Gastroesophageal sphincter (tissue), 4 donors: Measurements from ENCODE around the gene CSTF1. TPM values are rescaled to one million over a fixed set of nuclear protein-coding genes. Genes with fewer than 3 reads are reported as not detected.

ENCODE experiments used
- ATAC-seq: fragments of 150-250 bp; one replicate; pipeline ENCODE4 v1.9.1; 2016; ENCODE audit warnings: mild to moderate bottlenecking, moderate library complexity
- H3K27ac ChIP-seq, 4 donors: fragments of 200-600 bp; sonication (generic) in 3 of 4; 1 replicate in 3 of 4; 2 replicates in 1 of 4; pipeline ENCODE4 v1.5.1; 2016 to 2019
- H3K27me3 ChIP-seq: fragments of 200-600 bp; sonication (generic); one replicate; pipeline ENCODE4 v1.5.1; 2019
- H3K36me3 ChIP-seq, 2 donors: fragments of 200-600 bp; sonication (generic); one replicate each; pipeline ENCODE4 v1.5.1; 2019; ENCODE audit warnings: control low read depth in 1 of 2
- H3K4me1 ChIP-seq, 3 donors: fragments of 200-600 bp; sonication (generic); 1 replicate in 2 of 3; 2 replicates in 1 of 3; pipeline ENCODE4 v1.5.1; 2016 to 2019; ENCODE audit warnings: control low read depth in 2 of 3
- H3K4me3 ChIP-seq, 2 donors: fragments of 200-600 bp; sonication (generic); one replicate each; pipeline ENCODE4 v1.5.1; 2019; ENCODE audit warnings: mild to moderate bottlenecking in 1 of 2, moderate library complexity in 1 of 2
- H3K9me3 ChIP-seq, 3 donors: fragments of 200-600 bp; sonication (generic); one replicate each; pipeline ENCODE4 v1.5.1; 2017 to 2019; ENCODE audit warnings: control low read depth in 2 of 3
- EP300 ChIP-seq: sonication (generic); formaldehyde crosslinking; IDR thresholded peaks from one replicate; pipeline ENCODE4 v1.6.1; 2017; ENCODE audit warnings: antibody characterized with exemption, mild to moderate bottlenecking
- POLR2A ChIP-seq, 2 donors: fragments of 450-650 bp; IDR thresholded peaks; one replicate each; pipeline ENCODE4 v1.6.1; 2017; ENCODE audit warnings: antibody characterized with exemption in 2 of 2, mild to moderate bottlenecking in 2 of 2, moderate library complexity in 1 of 2
- POLR2AphosphoS5 ChIP-seq: sonication (generic); formaldehyde crosslinking; IDR thresholded peaks from one replicate; pipeline ENCODE4 v1.6.1; 2017; ENCODE audit warnings: antibody characterized with exemption
- WGBS, 2 donors: methylation state at CpG; one replicate each; pipeline ENCODE4 v1.1.5; 2018; ENCODE audit warnings: low coverage in 1 of 2; 5-methylcytosine and 5-hydroxymethylcytosine counted together
- total RNA-seq, 4 donors: library from RNA; depleted of rRNA; stranded (reverse); fragments of >200 nt; gene quantifications; one replicate each; pipeline ENCODE4 v1.1.0, GENCODE V29; 2016
- TF ChIP-seq, protein P1 (sequence below), 4 experiments: fragments of 200-600 bp in 2 of 4; fragments of 450-650 bp in 2 of 4; sonication (generic) in 1 of 4; IDR thresholded peaks; one replicate each; pipeline ENCODE4 v1.5.1; 2017 to 2019; ENCODE audit warnings: antibody characterized with exemption in 4 of 4, mild to moderate bottlenecking in 2 of 4, moderate library complexity in 2 of 4

CSTF1 gene
- total RNA-seq, 4 donors from 2014 or later, result 15.3 to 33.1 (median 22.4) TPM

DNA sequence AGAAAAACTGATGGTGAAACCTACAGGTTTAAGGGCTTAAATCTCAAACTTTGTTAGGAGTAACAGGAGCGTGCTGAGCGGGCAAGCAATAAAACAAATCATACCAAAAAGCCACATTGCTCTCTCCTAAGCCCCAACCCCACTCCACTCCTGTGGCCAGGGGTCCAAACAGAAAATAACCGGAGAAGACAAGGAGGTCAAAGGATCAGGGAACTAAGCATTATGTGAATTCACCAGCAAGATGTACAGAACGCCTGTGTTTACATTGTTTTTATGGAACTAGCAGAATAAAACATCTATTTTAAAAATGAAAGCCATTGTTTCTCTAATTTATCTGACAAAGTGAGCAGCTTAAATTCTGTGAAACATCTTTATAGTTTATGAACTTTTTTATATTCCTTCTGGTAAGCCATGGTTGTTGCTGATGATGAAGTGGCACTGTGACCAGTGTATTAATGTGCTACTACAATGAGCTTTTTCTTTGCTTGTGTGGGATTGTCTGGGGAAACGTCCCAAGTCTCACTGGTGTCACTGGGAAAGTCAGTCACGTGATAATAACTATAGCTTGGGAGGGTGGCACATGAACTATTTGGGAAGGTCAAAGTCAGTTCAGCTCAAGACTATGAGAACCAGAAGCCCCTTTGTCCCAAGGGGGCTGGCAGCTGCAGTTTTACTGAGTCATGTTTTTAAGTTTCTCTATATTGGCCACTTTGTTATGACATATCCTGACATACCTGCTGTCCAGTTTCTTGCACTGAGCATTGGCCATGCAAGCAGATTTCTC is 23.9 kb upstream of the CSTF1 start:
- H3K9me3 ChIP-seq, result no peaks in the 10 kb centered on the region
- H3K36me3 ChIP-seq, result peaks cover 0 to 68% of the 10 kb centered on the region in 2 donors
- no peak overlapping the region for H3K27ac ChIP-seq
- no peak for TF ChIP-seq POLR2AphosphoS5
- TF ChIP-seq, protein P1, sequence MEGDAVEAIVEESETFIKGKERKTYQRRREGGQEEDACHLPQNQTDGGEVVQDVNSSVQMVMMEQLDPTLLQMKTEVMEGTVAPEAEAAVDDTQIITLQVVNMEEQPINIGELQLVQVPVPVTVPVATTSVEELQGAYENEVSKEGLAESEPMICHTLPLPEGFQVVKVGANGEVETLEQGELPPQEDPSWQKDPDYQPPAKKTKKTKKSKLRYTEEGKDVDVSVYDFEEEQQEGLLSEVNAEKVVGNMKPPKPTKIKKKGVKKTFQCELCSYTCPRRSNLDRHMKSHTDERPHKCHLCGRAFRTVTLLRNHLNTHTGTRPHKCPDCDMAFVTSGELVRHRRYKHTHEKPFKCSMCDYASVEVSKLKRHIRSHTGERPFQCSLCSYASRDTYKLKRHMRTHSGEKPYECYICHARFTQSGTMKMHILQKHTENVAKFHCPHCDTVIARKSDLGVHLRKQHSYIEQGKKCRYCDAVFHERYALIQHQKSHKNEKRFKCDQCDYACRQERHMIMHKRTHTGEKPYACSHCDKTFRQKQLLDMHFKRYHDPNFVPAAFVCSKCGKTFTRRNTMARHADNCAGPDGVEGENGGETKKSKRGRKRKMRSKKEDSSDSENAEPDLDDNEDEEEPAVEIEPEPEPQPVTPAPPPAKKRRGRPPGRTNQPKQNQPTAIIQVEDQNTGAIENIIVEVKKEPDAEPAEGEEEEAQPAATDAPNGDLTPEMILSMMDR (IDR thresholded peaks at IDR 0.05), result no peak
- no peak for ATAC-seq
- peaks cover 0 to 3% (median 0%) of the 10 kb centered on the region in 3 donors for H3K4me1 ChIP-seq
- WGBS, 2 donors, result 60 to 89% methylated on average over 4 to 5 of the region's 6 CpGs
- no peaks in the 10 kb centered on the region for H3K27me3 ChIP-seq
- no peak overlapping the region for H3K4me3 ChIP-seq

DNA sequence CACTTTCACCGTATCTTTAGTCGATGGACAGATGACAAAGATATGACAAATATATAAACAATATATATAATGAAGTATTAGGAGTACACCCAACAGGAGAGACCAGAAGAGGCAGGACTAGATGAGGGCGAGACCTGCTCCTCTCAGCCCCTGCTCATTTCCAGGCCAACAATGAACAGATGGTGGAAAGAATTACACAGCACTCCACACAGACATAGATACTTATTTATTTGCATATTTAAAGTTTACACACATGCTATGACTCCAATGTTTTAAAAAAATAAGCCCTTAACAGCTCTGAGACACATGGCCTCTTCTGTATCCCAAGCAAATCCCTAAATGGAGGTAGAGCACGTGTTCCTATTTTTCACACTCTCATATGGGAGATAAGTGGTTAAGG is 23.3 kb upstream of the CSTF1 start:
- Histone ChIP-seq H3K9me3 (no peaks in the 10 kb centered on the region), H3K36me3 (peaks cover 0 to 61% of the 10 kb centered on the region in 2 donors), H3K27me3 (no peaks in the 10 kb centered on the region), H3K27ac (no peak overlapping the region), H3K4me3 (no peak overlapping the region), H3K4me1 (no peaks in the 10 kb centered on the region)
- TF ChIP-seq, protein P1 (IDR thresholded peaks at IDR 0.05), result no peak
- TF ChIP-seq POLR2AphosphoS5 (no peak), EP300 (no peak), POLR2A (IDR thresholded peaks at IDR 0.05) (no peak)
- no peak for ATAC-seq
- 75 to 78% methylated on average over 3 to 4 of the region's 4 CpGs for WGBS, 2 donors

DNA sequence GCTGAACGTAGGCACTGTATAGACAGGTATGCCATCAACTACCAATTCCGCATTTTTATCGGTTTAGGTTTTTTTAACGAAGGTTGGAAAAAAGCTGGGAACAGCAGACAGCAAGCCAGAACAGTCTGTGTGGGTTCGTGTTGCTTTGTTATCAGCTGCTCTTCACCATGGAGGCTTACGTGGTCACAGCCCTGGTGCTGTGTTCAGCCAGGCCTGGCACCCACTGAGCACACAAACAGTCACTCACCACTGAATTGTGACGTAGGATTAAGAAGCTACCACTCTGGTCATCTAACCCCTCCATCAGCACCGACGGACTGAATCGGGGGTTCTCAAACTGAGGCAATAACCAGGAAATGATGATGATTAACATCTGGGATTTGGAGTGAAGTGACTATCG is 20.5 kb upstream of the CSTF1 start:
- H3K27ac ChIP-seq, result no peak overlapping the region
- peaks cover 0 to 33% of the 10 kb centered on the region in 2 donors for H3K36me3 ChIP-seq
- no peaks in the 10 kb centered on the region for H3K4me1 ChIP-seq
- no peaks in the 10 kb centered on the region for H3K9me3 ChIP-seq
- 71 to 82% methylated on average over 2 to 10 of the region's 11 CpGs for WGBS, 2 donors
- no peak overlapping the region for H3K4me3 ChIP-seq
- no peaks in the 10 kb centered on the region for H3K27me3 ChIP-seq
- no peak for TF ChIP-seq POLR2A (IDR thresholded peaks at IDR 0.05)
- TF ChIP-seq, protein P1 (IDR thresholded peaks at IDR 0.05), result no peak
- no peak for TF ChIP-seq POLR2AphosphoS5
- no peak for TF ChIP-seq EP300
- ATAC-seq, result no peak

DNA sequence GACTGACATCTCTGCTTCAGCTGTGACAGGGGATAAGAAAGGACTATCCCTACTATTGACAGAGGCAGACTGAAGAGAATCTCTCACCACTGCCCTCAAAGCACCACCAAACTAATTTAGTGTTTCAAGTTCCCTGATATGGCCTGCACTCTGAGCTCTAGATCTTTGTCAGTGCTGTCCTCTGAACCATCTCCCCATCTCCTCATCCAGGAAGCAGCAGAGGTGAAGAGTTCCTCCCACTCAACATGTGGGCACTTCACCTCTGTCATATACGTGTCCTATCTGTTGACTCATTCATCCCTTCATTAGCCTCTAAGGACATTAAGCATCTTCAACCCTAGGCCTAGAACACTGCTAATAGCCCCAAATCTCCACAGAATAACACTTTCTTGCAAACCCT is 19.6 kb upstream of the CSTF1 start:
- ATAC-seq, result no peak
- no peak overlapping the region for H3K27ac ChIP-seq
- no peaks in the 10 kb centered on the region for H3K9me3 ChIP-seq
- H3K27me3 ChIP-seq, result no peaks in the 10 kb centered on the region
- WGBS, 2 donors, result 67 to 100% methylated on average over 1 of the region's 1 CpG
- H3K4me1 ChIP-seq, result no peaks in the 10 kb centered on the region
- TF ChIP-seq POLR2A (IDR thresholded peaks at IDR 0.05) (no peak), EP300 (no peak), POLR2AphosphoS5 (no peak)
- TF ChIP-seq, protein P1 (IDR thresholded peaks at IDR 0.05), result no peak
- peaks cover 0 to 25% of the 10 kb centered on the region in 2 donors for H3K36me3 ChIP-seq
- H3K4me3 ChIP-seq, result no peak overlapping the region

DNA sequence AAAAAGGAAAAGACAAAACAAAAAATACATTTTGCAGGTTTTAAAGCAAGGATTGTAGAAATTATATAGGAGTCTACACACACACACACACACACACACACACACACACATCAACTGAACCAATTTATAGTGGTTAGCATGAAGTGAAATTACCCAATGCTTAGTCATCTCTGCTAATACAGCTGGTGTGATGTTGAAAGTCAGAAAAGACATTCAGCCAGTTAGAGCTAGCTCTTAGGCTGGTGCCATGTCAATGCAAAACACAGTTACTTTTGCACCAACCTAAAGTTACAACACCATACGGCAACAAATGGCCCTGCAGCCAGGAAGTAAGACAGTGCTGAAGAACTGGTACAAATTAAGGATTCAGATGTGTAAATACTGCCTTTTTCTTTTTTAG is 18.5 kb upstream of the CSTF1 start:
- 71 to 100% methylated on average over 1 of the region's 1 CpG for WGBS, 2 donors
- TF ChIP-seq EP300 (no peak), POLR2A (IDR thresholded peaks at IDR 0.05) (no peak), POLR2AphosphoS5 (no peak)
- TF ChIP-seq, protein P1 (IDR thresholded peaks at IDR 0.05), result no peak

More for the DNA sequence above, 18.5 kb upstream of the CSTF1 start:
- Histone ChIP-seq H3K9me3 (no peaks in the 10 kb centered on the region), H3K4me3 (no peak overlapping the region), H3K4me1 (no peaks in the 10 kb centered on the region), H3K36me3 (peaks cover 0 to 16% of the 10 kb centered on the region in 2 donors), H3K27me3 (no peaks in the 10 kb centered on the region), H3K27ac (no peak overlapping the region)
- ATAC-seq, result no peak
